RWPE2 (cell line): ENCODE data around the gene SHMT2.

Experiments used
- ATAC-seq: fragments of 200-7000 bp; cut with Tn5 transposase; 3 replicates; pipeline ENCODE4 v1.9.1; 2021; ENCODE audit warnings: low read depth
- DNase-seq: peaks from one replicate; pipeline ENCODE4 v3.0.0-alpha.2; 2020; ENCODE audit warnings: low spot score
- H3K27ac ChIP-seq: fragments of 450-650 bp; 2 replicates; pipeline ENCODE4 v1.5.1; 2017; ENCODE audit warnings: mild to moderate bottlenecking; ENCODE audit not compliant: poor library complexity, severe bottlenecking
- H3K27me3 ChIP-seq: fragments of 250-450 bp; sonication (Bioruptor Pico); 2 replicates; pipeline ENCODE4 v1.5.1; 2021; ENCODE audit warnings: mild to moderate bottlenecking, moderate library complexity; ENCODE audit not compliant: insufficient read depth, poor library complexity, severe bottlenecking
- H3K36me3 ChIP-seq: fragments of 250-450 bp; sonication (Bioruptor Pico); 2 replicates; pipeline ENCODE4 v1.5.1; 2020; ENCODE audit warnings: low read depth, mild to moderate bottlenecking, moderate library complexity
- H3K4me1 ChIP-seq: fragments of 250-450 bp; sonication (Bioruptor Pico); 2 replicates; pipeline ENCODE4 v1.5.1; 2021; ENCODE audit warnings: mild to moderate bottlenecking, moderate library complexity; ENCODE audit not compliant: insufficient read depth, poor library complexity, severe bottlenecking
- H3K4me3 ChIP-seq: fragments of 250-450 bp; sonication (Bioruptor Pico); 2 replicates; pipeline ENCODE4 v1.5.1; 2021; ENCODE audit warnings: mild to moderate bottlenecking, moderate library complexity; ENCODE audit not compliant: severe bottlenecking
- H3K9me3 ChIP-seq: fragments of 250-450 bp; sonication (Bioruptor Pico); 2 replicates; pipeline ENCODE4 v1.5.1; 2021; ENCODE audit warnings: mild to moderate bottlenecking, moderate library complexity; ENCODE audit not compliant: severe bottlenecking
- TF ChIP-seq, protein P1 (sequence below): fragments of 450-650 bp; IDR thresholded peaks from one replicate; pipeline ENCODE4 v1.5.1; 2017; ENCODE audit warnings: mild to moderate bottlenecking, moderate library complexity; ENCODE audit not compliant: poor library complexity, severe bottlenecking

Gene SHMT2

DNA sequence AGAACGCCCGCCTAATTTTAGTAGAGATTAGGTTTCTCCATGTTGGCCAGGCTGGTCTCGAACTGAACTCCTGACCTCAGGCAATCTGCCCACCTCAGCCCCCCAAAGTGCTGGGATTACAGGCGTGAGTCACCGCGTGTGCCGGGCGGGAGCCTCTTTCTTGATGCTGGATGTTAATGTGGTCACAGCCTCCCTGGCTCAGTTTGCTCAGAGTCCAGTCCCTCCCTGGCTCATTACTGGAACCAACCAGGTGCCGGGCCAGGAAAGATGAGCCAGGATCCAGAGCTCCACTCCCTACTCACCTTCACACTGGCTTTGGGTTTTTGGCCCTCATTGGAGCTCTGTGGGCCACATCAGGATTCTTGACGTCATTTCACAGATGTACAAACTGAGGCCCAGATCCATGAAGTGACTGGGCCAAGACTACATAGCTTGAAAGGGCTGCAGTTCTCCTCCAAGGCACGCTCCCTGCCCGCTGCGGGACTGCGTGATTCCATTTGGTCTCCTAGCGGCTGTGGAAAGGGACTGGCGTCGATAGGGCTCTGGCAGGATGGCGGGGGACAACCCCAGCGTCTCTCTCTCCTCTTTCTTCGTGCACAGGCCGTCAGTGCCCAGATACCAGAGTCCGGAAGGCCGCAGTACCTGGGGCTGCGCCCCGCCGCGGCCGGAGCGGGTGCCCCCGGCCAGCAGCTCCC, 5.1 kb upstream of the SHMT2 start:
- no peak overlapping the region for H3K27ac ChIP-seq
- H3K4me1 ChIP-seq: no peaks in the 10 kb centered on the region
- no peaks in the 10 kb centered on the region for H3K36me3 ChIP-seq
- DNase-seq (no peak), ATAC-seq (no peak)
- H3K27me3 ChIP-seq: peaks cover 26% of the 10 kb centered on the region
- no peak overlapping the region for H3K4me3 ChIP-seq
- TF ChIP-seq, protein P1, sequence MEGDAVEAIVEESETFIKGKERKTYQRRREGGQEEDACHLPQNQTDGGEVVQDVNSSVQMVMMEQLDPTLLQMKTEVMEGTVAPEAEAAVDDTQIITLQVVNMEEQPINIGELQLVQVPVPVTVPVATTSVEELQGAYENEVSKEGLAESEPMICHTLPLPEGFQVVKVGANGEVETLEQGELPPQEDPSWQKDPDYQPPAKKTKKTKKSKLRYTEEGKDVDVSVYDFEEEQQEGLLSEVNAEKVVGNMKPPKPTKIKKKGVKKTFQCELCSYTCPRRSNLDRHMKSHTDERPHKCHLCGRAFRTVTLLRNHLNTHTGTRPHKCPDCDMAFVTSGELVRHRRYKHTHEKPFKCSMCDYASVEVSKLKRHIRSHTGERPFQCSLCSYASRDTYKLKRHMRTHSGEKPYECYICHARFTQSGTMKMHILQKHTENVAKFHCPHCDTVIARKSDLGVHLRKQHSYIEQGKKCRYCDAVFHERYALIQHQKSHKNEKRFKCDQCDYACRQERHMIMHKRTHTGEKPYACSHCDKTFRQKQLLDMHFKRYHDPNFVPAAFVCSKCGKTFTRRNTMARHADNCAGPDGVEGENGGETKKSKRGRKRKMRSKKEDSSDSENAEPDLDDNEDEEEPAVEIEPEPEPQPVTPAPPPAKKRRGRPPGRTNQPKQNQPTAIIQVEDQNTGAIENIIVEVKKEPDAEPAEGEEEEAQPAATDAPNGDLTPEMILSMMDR: no peak
- no peaks in the 10 kb centered on the region for H3K9me3 ChIP-seq

- TF ChIP-seq, protein P1: peak; percentile 50
- no peak for DNase-seq
- Histone ChIP-seq H3K4me1 (no peaks in the 10 kb centered on the region), H3K4me3 (no peak overlapping the region), H3K27me3 (peaks cover 19% of the 10 kb centered on the region), H3K36me3 (peaks cover 1% of the 10 kb centered on the region), H3K9me3 (no peaks in the 10 kb centered on the region), H3K27ac (no peak overlapping the region)
- ATAC-seq: no peak
Measured at GRCh38 chr12:57224973-57225679, 4.4 kb upstream of the SHMT2 start.

- H3K9me3 ChIP-seq: no peaks in the 10 kb centered on the region
- peaks cover 13% of the 10 kb centered on the region for H3K27me3 ChIP-seq
- no peak overlapping the region for H3K27ac ChIP-seq
- H3K4me1 ChIP-seq: no peaks in the 10 kb centered on the region
- H3K4me3 ChIP-seq: no peak overlapping the region
- H3K36me3 ChIP-seq: peaks cover 7% of the 10 kb centered on the region
- ATAC-seq (no peak), DNase-seq (no peak)
- TF ChIP-seq, protein P1: no peak
Measured at GRCh38 chr12:57225680-57226210, 3.8 kb upstream of the SHMT2 start.

DNA sequence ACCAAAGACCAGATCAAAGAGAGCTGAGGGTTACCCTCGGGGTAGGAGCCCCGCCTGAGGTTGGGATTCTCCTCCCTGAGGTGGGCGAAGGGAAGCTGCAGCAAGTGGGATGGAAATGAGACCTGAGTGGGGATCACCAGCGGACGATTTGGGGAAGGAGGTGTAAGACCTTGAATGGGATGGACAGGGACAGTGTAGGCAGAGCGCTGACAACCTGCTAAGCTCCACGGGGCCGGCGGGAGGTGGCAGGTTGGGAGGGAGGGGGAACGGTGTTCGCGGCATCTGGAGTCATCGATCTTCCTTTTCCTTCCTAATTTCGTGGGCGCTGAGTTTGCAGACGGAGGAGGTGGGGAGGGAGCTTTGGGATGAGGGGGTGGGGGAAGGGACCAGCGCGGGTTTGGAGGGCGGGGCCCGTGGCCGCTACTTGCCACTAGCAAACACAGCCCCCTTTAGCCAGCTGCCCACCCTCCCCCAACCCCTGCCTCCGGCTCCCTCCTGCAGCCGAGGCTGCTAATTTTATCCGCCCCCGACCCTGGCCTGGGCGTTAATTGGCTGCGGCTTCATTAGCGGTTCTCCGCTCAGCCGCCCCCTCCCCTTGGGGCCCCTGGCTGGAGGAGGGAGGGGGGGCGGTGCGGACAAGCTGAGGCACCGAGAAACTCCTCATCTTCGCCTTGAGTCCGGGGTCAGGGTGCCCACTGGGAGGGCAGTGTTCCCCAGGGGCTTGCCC, 2.8 kb upstream of the SHMT2 start:
- no peaks in the 10 kb centered on the region for H3K4me1 ChIP-seq
- H3K27ac ChIP-seq: no peak overlapping the region
- TF ChIP-seq, protein P1: no peak
- H3K36me3 ChIP-seq: peaks cover 17% of the 10 kb centered on the region
- DNase-seq (no peak), ATAC-seq (no peak)
- H3K4me3 ChIP-seq: no peak overlapping the region
- H3K27me3 ChIP-seq: peaks cover 3% of the 10 kb centered on the region
- no peaks in the 10 kb centered on the region for H3K9me3 ChIP-seq
